Thoracic aorta endothelial cell (primary cell): ENCODE measurements around the gene RAN. TPM values are rescaled to one million over a fixed set of nuclear protein-coding genes. Genes with fewer than 3 reads are reported as not detected.

ENCODE experiments used
- small RNA-seq: library from RNA; depleted of rRNA; stranded (forward); fragments of <200 nt; gene quantifications from one replicate; pipeline ENCODE3, GENCODE V24; 2012
- total RNA-seq: library from RNA; depleted of rRNA; stranded (reverse); fragments of >200 nt; gene quantifications from 2 replicates; pipeline ENCODE4 v1.2.3, GENCODE V29; 2012

Gene RAN
- 997 and 1,151 TPM in 2 replicates for total RNA-seq

DNA sequence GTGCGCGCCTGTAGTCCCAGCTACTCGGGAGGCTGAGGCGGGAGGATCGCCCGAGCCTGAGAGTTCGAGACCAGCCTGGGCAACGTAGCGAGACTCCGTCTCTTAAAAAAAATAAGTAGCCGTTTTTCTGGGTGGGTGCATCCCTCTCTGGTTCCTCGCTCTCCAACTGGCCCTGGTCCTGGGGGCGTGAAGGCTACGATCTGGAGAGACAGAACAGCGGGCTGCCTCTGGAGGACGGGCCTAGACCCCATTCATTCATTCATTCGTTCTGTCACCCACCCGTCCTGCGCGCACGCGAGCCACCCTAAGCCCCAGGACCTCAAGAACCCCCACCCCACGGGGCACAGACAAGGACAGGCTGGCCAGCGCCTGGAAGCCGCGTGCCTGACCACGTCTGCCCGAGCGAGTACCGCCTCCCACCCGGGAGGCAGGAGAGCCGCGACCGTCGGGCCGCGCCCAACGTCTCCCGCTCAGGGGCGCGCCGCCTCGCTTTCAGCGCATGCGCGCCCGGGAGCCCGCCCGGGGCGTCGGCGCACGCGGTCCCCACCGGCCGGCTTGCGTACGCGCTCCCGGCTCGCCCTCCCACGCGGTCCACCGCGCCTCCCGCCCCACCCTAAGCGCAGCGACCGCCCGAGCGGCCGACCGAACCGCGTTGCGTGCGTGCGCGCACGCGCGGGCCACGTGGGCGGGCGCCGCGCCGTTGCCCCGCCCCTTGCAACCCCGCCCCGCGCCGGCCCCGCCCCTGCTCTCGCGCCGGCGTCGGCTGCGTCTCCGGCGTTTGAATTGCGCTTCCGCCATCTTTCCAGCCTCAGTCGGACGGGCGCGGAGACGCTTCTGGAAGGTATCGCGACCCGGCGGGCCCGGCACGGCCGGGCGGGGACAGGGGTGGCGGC lies at the start of gene RAN:
Gene RAN, plus strand, starts transcription at position 781 of the 893 bp plus-strand sequence. CDS start 528 bp downstream, outside the sequence.

GRCh38 chr12:130838951-130839769 lies 32.7 kb upstream of the RAN start, which contains the start of gene STX2:
STX2 (minus strand) TSS chr12:130839250; CDS start chr12:130839099, 151 bp downstream.

Small RNA genes lying within 50 kb of the gene (small RNA-seq; reads per million reads assigned to genes)
- not detected for gene RF00019
- gene RNU6-1077P, result not detected

Other genes starting within 250 kb of the RAN start
- not detected in 2 replicates for gene RIMBP2, start 155.8 kb upstream of the RAN start, total RNA-seq
- gene STX2, start 32.8 kb upstream of the RAN start, total RNA-seq, result 49.1 and 51.4 TPM in 2 replicates
- gene ADGRD1, start 81.8 kb downstream of the RAN start, total RNA-seq, result under 0.01 TPM in 1 of 2 replicates, not detected in the other